Liver (tissue), 9 donors: ENCODE results near the gene SKA1. TPM values are rescaled to one million over a fixed set of nuclear protein-coding genes. Genes with fewer than 3 reads are reported as not detected.

Experiments
- DNase-seq: peaks from one replicate; pipeline ENCODE4 v3.0.0-alpha.2; 2017; ENCODE audit warnings: low spot score
- H3K27ac ChIP-seq, 2 donors: one replicate each; pipeline ENCODE4 v1.7.0; 2013; ENCODE audit warnings: inconsistent platforms in 2 of 2, low read length in 2 of 2, control low read depth in 1 of 2, low read depth in 1 of 2, mild to moderate bottlenecking in 1 of 2
- H3K27me3 ChIP-seq, 4 donors: one replicate each; pipeline versions ENCODE4 v1.6.1 to v1.7.0; 2013; ENCODE audit warnings: low read length in 3 of 4, inconsistent platforms in 1 of 4, mild to moderate bottlenecking in 1 of 4, moderate library complexity in 1 of 4; ENCODE audit not compliant: control insufficient read depth in 4 of 4, insufficient read depth in 4 of 4
- H3K36me3 ChIP-seq, 4 donors: one replicate each; pipeline versions ENCODE4 v1.6.1 to v1.7.0; 2013; ENCODE audit warnings: low read length in 3 of 4, mild to moderate bottlenecking in 3 of 4, low read depth in 1 of 4, moderate library complexity in 1 of 4; ENCODE audit not compliant: control insufficient read depth in 4 of 4, insufficient read depth in 3 of 4
- H3K4me1 ChIP-seq, 4 donors: one replicate each; pipeline versions ENCODE4 v1.6.1 to v1.7.0; 2013; ENCODE audit warnings: low read length in 3 of 4, mild to moderate bottlenecking in 3 of 4, moderate library complexity in 1 of 4; ENCODE audit not compliant: control insufficient read depth in 4 of 4, insufficient read depth in 4 of 4
- H3K4me3 ChIP-seq, 3 donors: one replicate each; pipeline versions ENCODE4 v1.6.1 to v1.7.0; 2013; ENCODE audit warnings: low read length in 3 of 3, control low read depth in 1 of 3, low read depth in 1 of 3, mild to moderate bottlenecking in 1 of 3
- H3K9ac ChIP-seq, 2 donors: one replicate each; pipeline ENCODE4 v1.7.0; 2013; ENCODE audit warnings: low read length in 2 of 2, mild to moderate bottlenecking in 2 of 2, moderate library complexity in 2 of 2, control low read depth in 1 of 2, low read depth in 1 of 2
- H3K9me3 ChIP-seq, 4 donors: one replicate each; pipeline versions ENCODE4 v1.6.1 to v1.7.0; 2013; ENCODE audit warnings: low read length in 3 of 4; ENCODE audit not compliant: control insufficient read depth in 4 of 4
- ATF3 ChIP-seq: IDR thresholded peaks from 2 replicates; pipeline ENCODE4 v1.6.1; 2016; ENCODE audit warnings: antibody characterized with exemption
- FOXA1 ChIP-seq: IDR thresholded peaks from 2 replicates; pipeline ENCODE4 v1.6.1; 2016; ENCODE audit warnings: antibody characterized with exemption
- FOXA2 ChIP-seq: IDR thresholded peaks from 2 replicates; pipeline ENCODE4 v1.6.1; 2016; ENCODE audit warnings: antibody characterized with exemption
- GABPA ChIP-seq, 2 donors: IDR thresholded peaks in 1 of 2; conservative IDR thresholded peaks in 1 of 2; 2 replicates each; pipeline ENCODE4 v1.6.1; 2016; ENCODE audit warnings: antibody characterized with exemption in 2 of 2, mild to moderate bottlenecking in 1 of 2, moderate library complexity in 1 of 2
- HNF4A ChIP-seq, 2 donors: conservative IDR thresholded peaks; 2 replicates each; pipeline ENCODE4 v1.6.1; 2016; ENCODE audit warnings: antibody characterized with exemption in 2 of 2, mild to moderate bottlenecking in 2 of 2
- HNF4G ChIP-seq: IDR thresholded peaks from 2 replicates; pipeline ENCODE4 v1.6.1; 2016; ENCODE audit warnings: antibody characterized with exemption
- JUND ChIP-seq, 2 donors: IDR thresholded peaks; 2 replicates each; pipeline ENCODE4 v1.6.1; 2016; ENCODE audit warnings: antibody characterized with exemption in 2 of 2
- MAX ChIP-seq: IDR thresholded peaks from 2 replicates; pipeline ENCODE4 v1.6.1; 2016; ENCODE audit warnings: antibody characterized with exemption
- NR2F2 ChIP-seq: IDR thresholded peaks from 2 replicates; pipeline ENCODE4 v1.6.1; 2016; ENCODE audit warnings: antibody characterized with exemption
- REST ChIP-seq: IDR thresholded peaks from 2 replicates; pipeline ENCODE4 v1.6.1; 2016; ENCODE audit warnings: antibody characterized with exemption, mild to moderate bottlenecking
- RXRA ChIP-seq, 2 donors: IDR thresholded peaks; 2 replicates each; pipeline ENCODE4 v1.6.1; 2017 to 2018; ENCODE audit warnings: antibody characterized with exemption in 2 of 2, mild to moderate bottlenecking in 1 of 2
- SP1 ChIP-seq: IDR thresholded peaks from 2 replicates; pipeline ENCODE4 v1.6.1; 2018; ENCODE audit warnings: antibody characterized with exemption, mild to moderate bottlenecking
- TAF1 ChIP-seq: conservative IDR thresholded peaks from 2 replicates; pipeline ENCODE4 v1.6.1; 2016; ENCODE audit warnings: antibody characterized with exemption, mild to moderate bottlenecking
- YY1 ChIP-seq: IDR thresholded peaks from 2 replicates; pipeline ENCODE4 v1.6.1; 2016; ENCODE audit warnings: antibody characterized with exemption, mild to moderate bottlenecking
- ZBTB33 ChIP-seq: IDR thresholded peaks from 2 replicates; pipeline ENCODE4 v1.6.1; 2016; ENCODE audit warnings: antibody characterized with exemption
- WGBS: extraction: QIAGEN DNeasy Blood & Tissue Kit; methylation state at CpG from one replicate; pipeline ENCODE4 v1.1.7; 2013; 5-methylcytosine and 5-hydroxymethylcytosine counted together
- polyA plus RNA-seq, 2 donors: library from polyadenylated mRNA; stranded (reverse) in 1 of 2; unstranded in 1 of 2; fragments of 200-250 nt in 1 of 2; fragments of >200 nt in 1 of 2; fragmentation: Nextera tagmentation in 1 of 2; extraction: Ambion mirVana in 1 of 2; gene quantifications; one replicate each; pipeline versions ENCODE4 v1.2.1 to v1.2.3, GENCODE V29; 2013 to 2015
- total RNA-seq, 2 donors: library from RNA; depleted of rRNA; stranded (reverse); fragments of >200 nt; gene quantifications; one replicate each; pipeline ENCODE4 v1.2.3, GENCODE V29; 2014
- donor health status: healthy.
- donor health status: healthy.
- donor health status: healthy.
- donor health status: healthy.
- donor health status: healthy.

Gene SKA1
- total and polyA plus RNA-seq, 4 donors = 0.08 to 18.7 (median 0.52) TPM

- TF ChIP-seq ZBTB33 = no peak
- TF ChIP-seq MAX = no peak
Measured at GRCh38 chr18:50422286-50422898, 47.5 kb downstream of the SKA1 start (continued).

- H3K27ac ChIP-seq = no peak overlapping the region
- no peaks in the 10 kb centered on the region for H3K36me3 ChIP-seq
- DNase-seq = no peak
- peaks cover 0 to 2% (median 0%) of the 10 kb centered on the region in 4 donors for H3K27me3 ChIP-seq
- 62% methylated on average over 7 of the region's 7 CpGs for WGBS
- H3K4me3 ChIP-seq = no peak overlapping the region
- H3K9ac ChIP-seq = no peak overlapping the region
- TF ChIP-seq FOXA2 = no peak
- TF ChIP-seq REST = no peak
- no peak for TF ChIP-seq FOXA1
- no peak for TF ChIP-seq YY1
- no peak for TF ChIP-seq SP1
- no peak for TF ChIP-seq HNF4G
- TF ChIP-seq HNF4A (conservative IDR thresholded peaks at IDR 0.05) = no peak
- no peak for TF ChIP-seq MAX
- no peak for TF ChIP-seq RXRA (IDR thresholded peaks at IDR 0.05)
- TF ChIP-seq JUND (IDR thresholded peaks at IDR 0.05) = no peak
- TF ChIP-seq TAF1 = no peak
- TF ChIP-seq GABPA (IDR thresholded peaks at IDR 0.05 in 1 of 2, conservative IDR thresholded peaks at IDR 0.05 in 1 of 2) = no peak
- TF ChIP-seq ATF3 = no peak
- no peak for TF ChIP-seq NR2F2
- peaks cover 0 to 3% (median 0%) of the 10 kb centered on the region in 4 donors for H3K4me1 ChIP-seq
- no peaks in the 10 kb centered on the region for H3K9me3 ChIP-seq
Measured at GRCh38 chr18:50424877-50425690, 50.2 kb downstream of the SKA1 start.
